GM21717 (cell line): ENCODE data around the gene TPRX1.
"Not testable (repeated sequence)": the region's sequence is repeated elsewhere in the genome, so short reads cannot be mapped to it uniquely, and the experiment has no call there.

Experiments
- ATAC-seq: cut with Tn5 transposase; IDR thresholded peaks from one replicate; pipeline ENCODE4 v1.9.1; 2021; ENCODE audit warnings: mild to moderate bottlenecking, moderate library complexity; ENCODE audit not compliant: unreplicated experiment

Gene TPRX1

DNA sequence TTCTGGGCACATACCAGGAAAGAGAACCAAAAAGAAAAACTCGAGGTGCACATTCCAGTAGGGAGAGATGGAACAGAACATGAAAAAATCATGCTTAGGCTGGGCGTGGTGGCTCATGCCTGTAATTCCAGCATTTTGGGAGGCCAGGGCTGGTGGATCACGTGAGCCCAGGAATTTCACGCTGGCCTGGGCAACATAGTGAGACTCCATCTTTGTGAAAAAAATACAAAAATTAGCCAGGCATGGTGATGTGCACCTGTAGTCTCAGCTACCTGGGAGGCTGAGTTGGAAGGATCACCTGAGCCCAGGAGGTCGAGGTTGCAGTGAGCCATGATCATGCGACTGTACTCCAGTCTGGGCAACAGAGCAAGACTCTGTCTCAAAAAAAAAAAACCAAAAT lies 33.1 kb downstream of the TPRX1 start:
- ATAC-seq, result not testable (repeated sequence)

DNA sequence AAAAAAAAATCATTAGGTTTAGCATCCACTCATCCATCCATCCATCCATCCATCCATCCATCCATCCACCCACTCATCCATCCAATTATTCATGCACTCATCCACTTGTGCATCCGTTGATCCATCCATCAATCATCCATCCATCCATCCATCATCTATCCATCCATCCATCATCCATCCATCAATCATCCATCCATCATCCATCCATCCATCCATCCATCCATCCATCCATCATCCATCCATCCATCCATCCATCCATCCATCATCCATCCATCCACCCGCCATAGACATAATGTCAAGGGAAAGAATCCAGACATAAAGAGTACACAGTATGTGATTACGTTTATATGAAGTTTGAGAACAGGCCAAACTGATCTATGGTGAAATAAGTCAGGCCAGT lies 34.8 kb downstream of the TPRX1 start:
- ATAC-seq, result no peak

DNA sequence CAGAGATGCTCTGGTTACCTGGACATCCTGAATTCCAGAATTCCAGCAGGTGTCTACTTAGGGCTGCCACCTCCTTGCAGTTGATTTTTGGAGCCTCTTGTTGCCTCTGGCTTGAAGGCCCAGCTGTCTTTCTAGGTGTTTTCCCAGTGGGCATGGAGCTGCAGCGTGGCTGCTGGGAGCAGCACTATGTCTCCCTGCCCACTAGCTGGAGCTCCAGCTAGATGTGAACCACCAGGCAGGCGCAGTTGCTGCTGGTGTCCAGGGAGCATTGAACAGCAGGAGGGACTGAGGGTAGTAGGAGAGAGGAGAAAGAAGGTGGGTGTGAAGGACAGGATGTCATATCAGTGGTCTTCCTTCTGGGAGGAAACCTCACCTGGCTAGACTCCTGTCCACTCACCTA lies 35.7 kb downstream of the TPRX1 start:
- no peak for ATAC-seq

DNA sequence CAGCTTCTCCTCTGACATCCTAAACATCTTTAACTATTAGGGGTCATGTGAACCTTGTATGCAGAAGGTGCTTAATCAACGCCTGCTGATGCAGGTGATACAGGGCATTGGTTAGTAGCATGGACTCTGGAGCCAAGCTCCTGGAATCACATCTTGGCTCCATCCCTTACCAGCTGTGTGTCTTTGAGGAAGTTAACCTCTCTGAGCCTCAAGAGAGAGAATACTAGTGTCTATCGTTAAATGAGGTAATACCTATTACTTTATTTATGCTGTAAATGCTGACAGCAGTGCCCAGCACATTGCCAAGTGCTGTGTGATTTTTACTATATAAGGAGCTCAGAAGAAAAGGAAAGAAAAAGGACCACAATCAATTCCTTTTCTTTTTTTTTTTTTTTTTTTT lies 37.0 kb downstream of the TPRX1 start:
- no peak for ATAC-seq

DNA sequence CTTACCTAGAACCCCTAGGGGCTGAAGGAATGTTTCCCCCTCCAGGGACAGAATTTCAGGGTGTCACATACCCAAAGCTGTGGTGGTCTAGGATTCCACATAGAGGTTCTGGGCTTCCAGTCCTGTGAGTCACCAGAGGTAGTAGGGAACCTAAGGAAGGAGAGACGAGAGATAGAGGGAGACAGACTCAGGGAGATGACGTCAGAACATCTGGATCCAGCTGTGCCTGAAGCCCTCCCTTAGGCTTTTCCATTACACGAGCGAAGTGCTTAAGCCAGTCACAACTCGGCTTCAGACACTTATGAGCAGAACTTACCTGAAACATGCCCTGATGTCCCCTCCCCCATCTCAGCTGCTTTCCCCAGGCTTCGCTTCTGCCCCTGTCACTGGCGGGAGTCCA lies 37.7 kb downstream of the TPRX1 start:
- ATAC-seq, result no peak

DNA sequence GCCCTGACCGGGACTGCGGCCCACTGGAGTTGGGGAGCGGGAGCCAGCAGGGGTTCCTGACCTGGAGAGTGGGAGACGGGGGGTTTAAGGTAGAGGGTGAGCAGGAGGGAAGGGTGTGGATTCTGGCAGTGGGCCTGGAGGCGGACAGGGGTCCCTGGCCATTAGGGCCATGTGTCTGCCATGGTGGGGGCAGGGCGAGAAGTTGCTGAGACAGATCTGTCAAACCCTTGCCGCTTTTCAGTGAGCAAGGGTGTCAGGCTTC lies 38.1 kb downstream of the TPRX1 start:
- ATAC-seq, result no peak

DNA sequence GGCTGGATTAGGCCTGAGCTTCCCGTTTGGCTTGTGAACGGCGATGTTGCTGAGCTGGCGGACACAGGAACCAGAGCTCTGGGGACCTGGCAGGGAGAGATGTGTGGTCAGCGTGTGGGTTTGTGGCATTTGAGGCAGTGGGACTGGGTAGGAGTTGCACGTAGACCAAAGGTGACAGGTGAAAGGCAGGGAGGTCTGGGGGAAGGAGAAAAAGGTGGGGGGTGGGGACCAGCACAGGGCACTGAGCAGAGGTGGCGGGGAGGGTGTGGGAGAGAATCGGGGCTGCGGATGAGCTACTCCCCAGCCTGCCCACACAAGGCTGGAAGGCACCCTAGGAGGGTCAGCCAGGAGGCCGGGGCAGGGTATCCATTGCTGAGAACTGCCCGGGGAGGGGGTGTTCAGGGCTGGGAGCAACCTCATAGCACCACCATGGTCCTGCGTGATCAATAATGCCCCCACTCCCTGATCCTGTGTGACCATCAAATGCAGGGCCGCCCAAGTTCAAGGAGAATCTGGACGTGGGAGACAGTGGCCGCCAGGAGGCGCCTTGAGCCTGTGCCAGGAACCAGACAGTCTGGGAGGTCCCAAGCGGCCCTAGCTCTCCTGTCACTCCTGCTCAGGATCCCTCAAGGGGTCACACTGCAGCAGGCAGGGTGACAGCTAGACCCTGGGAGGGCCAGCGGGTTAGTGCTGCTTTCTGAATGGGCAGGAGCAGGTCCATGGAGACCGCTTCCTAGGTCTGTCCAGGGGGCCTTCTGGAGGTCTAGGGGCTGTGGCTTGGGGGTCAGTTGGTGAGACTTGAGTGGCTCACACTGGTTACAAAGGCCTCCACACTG lies 38.6 kb downstream of the TPRX1 start:
- ATAC-seq, result no peak

DNA sequence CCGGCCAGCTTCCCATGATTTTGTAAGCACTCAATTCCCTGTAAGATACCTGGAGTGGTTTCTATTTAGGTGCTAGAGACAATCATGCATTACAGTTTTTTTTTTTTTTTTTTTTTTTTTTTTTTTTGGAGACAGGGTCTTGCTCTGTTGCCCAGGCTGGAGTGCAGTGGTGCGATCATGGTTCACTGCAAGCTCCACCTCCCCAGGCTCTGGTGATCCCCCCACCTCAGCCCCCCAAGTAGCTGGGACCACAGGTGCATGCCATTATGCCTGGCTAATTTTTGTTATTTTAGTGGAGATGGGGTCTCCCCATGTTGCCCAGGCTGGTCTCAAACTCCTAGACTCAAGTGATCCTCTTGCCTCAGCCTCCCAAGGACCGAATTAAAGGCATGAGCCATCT lies 39.6 kb downstream of the TPRX1 start:
- not testable (repeated sequence) for ATAC-seq

DNA sequence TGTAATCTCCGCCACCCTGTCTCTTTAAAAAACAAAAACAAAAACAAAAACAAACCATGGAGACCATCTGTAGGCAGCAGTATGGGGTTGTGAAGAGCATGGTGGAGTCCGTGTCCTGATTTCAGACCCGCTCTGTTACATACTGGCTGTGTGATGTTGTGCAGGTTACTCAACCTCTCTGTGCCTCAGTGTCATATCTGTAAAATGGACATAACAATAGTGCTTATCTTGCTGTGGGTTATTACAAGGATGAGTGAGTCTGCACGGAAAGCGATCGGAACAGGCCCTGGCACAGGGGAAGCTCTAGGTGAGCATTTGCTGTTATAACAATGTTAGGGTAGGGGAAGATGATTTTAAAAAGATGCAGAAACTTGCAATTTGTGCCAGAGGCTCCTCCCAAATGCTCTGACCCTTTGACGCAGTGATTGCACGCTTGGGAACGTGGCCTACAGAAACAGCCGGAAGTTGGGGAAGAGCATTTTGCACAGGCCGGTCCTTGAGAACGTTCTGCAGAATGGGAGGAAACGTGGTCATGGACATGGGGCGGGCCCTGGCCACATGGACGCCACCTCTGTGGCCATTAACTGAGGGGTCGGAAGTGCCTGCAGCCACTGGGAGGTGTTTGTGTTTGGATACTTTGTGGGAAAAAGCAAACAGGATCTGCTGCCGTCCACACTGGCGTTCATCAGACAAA lies 41.6 kb downstream of the TPRX1 start:
- ATAC-seq, result no peak

- ATAC-seq, result no peak
Measured at GRCh38 chr19:47762151-47762550, 42.2 kb downstream of the TPRX1 start.

- ATAC-seq, result no peak
Measured at GRCh38 chr19:47761566-47761965, 42.8 kb downstream of the TPRX1 start.

GRCh38 chr19:47760632-47760999 lies 43.7 kb downstream of the TPRX1 start:
- ATAC-seq, result no peak

DNA sequence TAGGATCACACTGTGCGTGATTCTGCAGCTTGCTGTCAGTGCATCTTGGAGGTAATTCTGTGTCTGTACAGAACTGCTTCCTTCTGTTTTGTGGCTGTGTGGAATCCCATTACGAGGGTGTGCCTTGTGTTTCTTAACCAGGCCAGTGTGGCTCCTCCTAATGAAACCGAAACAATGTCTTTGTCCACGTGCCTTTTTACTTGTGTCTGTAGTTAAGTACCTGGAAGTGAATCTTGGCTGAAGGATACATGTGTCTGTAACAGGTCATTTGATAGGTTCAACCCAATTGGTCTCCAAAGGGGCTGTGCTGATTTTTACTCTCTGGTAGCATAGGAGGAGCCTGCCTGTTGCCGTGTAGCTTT lies 45.9 kb downstream of the TPRX1 start:
- no peak for ATAC-seq

GRCh38 chr19:47757617-47758442 lies 46.5 kb downstream of the TPRX1 start:
- ATAC-seq, result no peak

DNA sequence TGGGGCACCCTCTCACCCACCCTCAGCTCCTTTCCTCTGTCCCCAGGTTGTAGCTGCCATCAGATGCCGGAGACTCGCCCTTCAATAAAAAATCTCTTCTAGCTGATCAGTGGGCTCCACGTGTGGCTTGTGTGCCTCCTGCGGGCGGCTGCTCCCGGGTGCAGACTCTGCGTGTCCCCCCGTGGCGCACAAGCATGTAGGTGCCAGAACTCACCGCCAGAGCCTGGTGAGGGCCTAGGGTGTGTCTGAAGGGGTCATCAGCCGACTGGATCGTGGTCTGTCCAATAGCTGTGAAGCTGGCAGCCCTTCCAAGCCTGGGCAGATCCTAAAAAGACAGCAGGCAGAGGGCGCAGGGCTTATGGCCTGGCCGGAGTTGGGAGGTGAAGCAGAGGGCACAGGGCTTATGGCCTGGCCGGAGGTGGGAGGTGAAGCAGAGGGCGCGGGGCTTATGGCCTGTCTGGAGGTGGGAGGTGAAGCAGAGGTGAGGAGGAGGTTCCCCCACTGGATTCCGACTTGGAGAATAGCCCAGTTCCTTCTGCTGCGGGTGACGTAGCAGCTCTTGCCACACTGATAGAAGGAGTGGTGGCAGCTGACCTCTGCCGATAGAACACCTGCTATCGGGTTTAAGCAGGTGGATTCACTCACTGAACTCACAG lies 47.3 kb downstream of the TPRX1 start:
- no peak for ATAC-seq

DNA sequence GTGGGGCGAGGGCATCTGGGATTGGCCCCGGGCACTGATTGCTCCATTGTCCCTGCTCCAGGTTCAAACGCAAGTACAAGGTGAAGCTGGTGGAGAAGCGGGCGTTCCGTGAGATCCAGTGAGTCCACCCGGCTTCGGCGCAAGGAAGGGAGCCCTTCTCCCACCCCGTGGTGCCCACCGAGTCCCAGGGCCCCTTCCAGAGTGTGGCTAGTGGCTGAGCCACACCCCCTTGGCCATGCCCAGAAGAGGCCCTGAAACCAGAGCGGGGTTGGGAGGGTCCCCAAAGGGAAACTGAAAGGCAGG lies 47.8 kb downstream of the TPRX1 start:
- no peak for ATAC-seq

DNA sequence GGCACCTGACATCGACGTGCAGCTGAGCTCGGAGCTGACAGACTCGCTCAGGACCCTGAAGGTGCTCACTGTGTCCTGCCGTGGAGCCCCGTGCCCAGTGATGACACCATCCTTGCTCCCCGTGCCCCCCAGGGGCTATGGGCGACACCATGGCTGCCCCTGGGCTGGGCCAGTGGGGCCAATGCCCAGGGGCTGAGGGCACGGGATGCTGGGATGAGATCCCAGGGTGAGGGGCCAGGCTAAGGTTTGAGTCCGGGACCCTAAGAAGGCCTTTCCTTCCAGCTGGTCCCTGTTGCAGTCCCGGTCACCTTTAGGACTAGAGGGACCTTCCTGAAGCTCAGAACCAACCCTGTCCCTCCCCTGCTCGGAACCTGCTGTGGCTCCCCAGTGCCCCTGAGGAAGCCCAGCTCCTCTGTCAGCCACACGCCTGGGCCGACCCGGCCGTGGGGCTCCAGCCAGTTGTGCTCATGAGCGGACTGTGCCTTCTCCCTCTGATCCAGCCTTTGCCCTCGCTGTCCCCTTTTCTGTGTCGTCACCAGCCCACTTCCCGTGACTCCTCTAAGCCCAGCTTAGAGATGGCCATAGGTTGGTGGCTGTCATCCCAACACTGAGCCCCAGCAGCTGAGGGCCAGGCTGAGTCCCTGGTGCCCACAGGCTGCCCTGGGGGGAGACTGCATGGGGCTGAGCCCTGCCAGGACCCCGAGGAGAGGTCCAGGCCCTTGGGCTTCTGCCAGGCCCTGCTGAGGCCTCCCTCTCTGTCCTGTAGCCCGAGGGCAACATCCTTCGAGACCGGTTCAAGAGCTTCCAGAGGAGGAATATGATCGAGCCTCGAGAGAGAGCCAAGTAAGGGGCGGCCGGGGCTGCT lies 48.4 kb downstream of the TPRX1 start:
- no peak for ATAC-seq

DNA sequence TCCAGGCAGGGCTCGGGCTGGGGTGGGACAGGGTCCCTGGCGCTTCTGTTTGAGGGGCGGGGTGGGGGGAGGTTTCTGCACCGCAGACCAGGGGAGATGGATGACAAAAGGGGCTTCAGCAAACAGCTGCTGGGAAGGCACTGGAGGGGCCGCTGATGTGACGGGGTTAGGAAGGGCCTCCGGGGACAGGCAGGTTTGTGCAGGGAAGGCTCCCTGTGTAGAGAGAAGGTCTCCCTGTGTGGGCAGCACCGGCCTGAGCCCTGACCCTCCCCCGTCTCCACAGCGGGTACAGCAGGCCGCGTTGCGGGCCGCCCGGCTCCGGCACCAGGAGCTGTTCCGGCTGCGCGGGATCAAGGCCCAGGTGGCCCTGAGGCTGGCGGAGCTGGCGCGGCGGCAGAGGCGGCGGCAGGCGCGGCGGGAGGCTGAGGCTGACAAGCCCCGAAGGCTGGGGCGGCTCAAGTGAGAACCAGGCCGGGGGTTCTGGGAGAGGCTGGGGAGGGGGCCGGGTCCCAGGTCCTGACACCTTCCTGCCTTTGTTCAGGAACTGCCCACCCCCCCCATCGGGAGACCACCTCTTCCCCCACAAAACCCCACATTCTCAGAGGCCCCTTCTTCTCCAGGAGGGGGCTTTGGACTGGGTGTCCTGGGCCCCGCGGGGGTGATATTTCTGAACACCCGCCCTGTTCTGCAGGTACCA lies 49.1 kb downstream of the TPRX1 start:
- ATAC-seq, result no peak

GRCh38 chr19:47754206-47755064 lies 49.9 kb downstream of the TPRX1 start:
- no peak for ATAC-seq
